ENCODE measurements around the gene ZNF205. TPM values are rescaled to one million over a fixed set of nuclear protein-coding genes. Genes with fewer than 3 reads are reported as not detected.

ZNF205 gene
- total and polyA plus RNA-seq, 2 donors (not counting 1 experiment from before 2014, with no cell fraction given): not detected

DNA sequence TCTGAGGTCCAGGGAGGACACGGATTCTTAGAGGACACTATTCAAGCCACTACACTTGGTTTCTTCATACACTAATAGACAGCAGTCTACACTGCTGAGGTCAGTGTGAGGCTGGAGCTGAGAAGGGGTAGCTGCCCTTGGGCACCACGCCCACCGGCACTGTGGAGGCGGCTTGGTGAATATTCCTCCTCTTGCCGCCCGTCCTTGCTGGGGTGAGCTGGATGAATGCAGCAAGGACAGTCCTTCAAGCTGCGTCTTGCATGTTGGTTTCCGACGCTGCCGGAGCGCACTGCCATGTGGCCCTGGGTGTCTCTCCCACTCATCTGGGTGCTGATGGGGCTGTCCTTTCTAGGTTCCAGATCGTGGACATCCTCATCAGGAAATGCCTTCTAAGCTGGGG lies 2.6 kb downstream of the ZNF205 start:
- H3K27ac Mint-ChIP-seq: no peak overlapping the region
- no peak overlapping the region for H3K9ac ChIP-seq (ENCODE audit: low read length)
- H3K27me3 Mint-ChIP-seq: peaks cover 22% of the 10 kb centered on the region
- no peaks in the 10 kb centered on the region for H3K9me3 Mint-ChIP-seq (ENCODE audit: insufficient read depth)
- H3K4me1 Mint-ChIP-seq: no peaks in the 10 kb centered on the region
- no peak overlapping the region for H3K4me3 ChIP-seq (ENCODE audit: control extremely low read depth in 1 of 5, extremely low read depth in 1 of 5, insufficient read depth in 1 of 5, low read depth in 2 of 5, low read length in 4 of 5)
- CTCF ChIA-PET: interaction anchor here (1.2 to 1.6 kb wide), 2 partner anchors 10 to 16 kb away, joined by 3 to 5 read pairs; partner anchors contain the start of gene ZSCAN10
- POLR2A ChIA-PET: interaction anchor here (0.8 kb wide), 1 partner anchor 9 kb away, joined by 10 read pairs; no protein-coding TSS in a partner anchor
- H3K4me3 Mint-ChIP-seq: no peak overlapping the region
- H3K4me2 ChIP-seq (replicated peaks; ENCODE audit: low read depth, low read length, poor library complexity, severe bottlenecking): no peak overlapping the region
- intact Hi-C loops (cut with micrococcal nuclease): no loop called here
- DNase-seq: no peak
- no peaks in the 10 kb centered on the region for H3K79me2 ChIP-seq (ENCODE audit: control insufficient read depth, insufficient read depth, low read length)
- no peaks in the 10 kb centered on the region for H3K9me3 ChIP-seq (ENCODE audit: control extremely low read depth in 1 of 3, control insufficient read depth in 2 of 3, insufficient read depth in 1 of 3, low read length in 2 of 3)
- H3K27me3 ChIP-seq (replicated peaks in 1 of 4; ENCODE audit: control extremely low read depth in 1 of 4, control insufficient read depth in 3 of 4, insufficient read depth in 4 of 4, low read length in 3 of 4): peaks cover 0 to 30% (median 3%) of the 10 kb centered on the region in 4 experiments
- no peak for ATAC-seq (ENCODE audit: low read depth)
- H3K4me1 ChIP-seq (ENCODE audit: control insufficient read depth in 2 of 2, insufficient read depth in 2 of 2, low read length in 2 of 2): no peaks in the 10 kb centered on the region
- H2AFZ ChIP-seq (ENCODE audit: insufficient read depth, low read depth, low read length, poor library complexity, severe bottlenecking): no peak overlapping the region
- no peak overlapping the region for H3K27ac ChIP-seq (ENCODE audit: low read length in 2 of 2)
- no peak for TF ChIP-seq EZH2 (IDR thresholded peaks at IDR 0.05; ENCODE audit: borderline replicate concordance, insufficient read depth, low read depth, low read length, poor library complexity, severe bottlenecking)
- TF ChIP-seq, protein P1, sequence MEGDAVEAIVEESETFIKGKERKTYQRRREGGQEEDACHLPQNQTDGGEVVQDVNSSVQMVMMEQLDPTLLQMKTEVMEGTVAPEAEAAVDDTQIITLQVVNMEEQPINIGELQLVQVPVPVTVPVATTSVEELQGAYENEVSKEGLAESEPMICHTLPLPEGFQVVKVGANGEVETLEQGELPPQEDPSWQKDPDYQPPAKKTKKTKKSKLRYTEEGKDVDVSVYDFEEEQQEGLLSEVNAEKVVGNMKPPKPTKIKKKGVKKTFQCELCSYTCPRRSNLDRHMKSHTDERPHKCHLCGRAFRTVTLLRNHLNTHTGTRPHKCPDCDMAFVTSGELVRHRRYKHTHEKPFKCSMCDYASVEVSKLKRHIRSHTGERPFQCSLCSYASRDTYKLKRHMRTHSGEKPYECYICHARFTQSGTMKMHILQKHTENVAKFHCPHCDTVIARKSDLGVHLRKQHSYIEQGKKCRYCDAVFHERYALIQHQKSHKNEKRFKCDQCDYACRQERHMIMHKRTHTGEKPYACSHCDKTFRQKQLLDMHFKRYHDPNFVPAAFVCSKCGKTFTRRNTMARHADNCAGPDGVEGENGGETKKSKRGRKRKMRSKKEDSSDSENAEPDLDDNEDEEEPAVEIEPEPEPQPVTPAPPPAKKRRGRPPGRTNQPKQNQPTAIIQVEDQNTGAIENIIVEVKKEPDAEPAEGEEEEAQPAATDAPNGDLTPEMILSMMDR (IDR thresholded peaks at IDR 0.05): no peak
- H4K20me1 ChIP-seq (ENCODE audit: control insufficient read depth, insufficient read depth, low read length, poor library complexity, severe bottlenecking): no peaks in the 10 kb centered on the region
- WGBS (ENCODE audit: insufficient coverage): 92% methylated on average over 12 of the region's 12 CpGs
- no peaks in the 10 kb centered on the region for H3K36me3 ChIP-seq (replicated peaks in 1 of 2; ENCODE audit: control extremely low read depth in 1 of 2, control insufficient read depth in 1 of 2, extremely low read depth in 1 of 2, insufficient read depth in 2 of 2, low read length in 1 of 2)

DNA sequence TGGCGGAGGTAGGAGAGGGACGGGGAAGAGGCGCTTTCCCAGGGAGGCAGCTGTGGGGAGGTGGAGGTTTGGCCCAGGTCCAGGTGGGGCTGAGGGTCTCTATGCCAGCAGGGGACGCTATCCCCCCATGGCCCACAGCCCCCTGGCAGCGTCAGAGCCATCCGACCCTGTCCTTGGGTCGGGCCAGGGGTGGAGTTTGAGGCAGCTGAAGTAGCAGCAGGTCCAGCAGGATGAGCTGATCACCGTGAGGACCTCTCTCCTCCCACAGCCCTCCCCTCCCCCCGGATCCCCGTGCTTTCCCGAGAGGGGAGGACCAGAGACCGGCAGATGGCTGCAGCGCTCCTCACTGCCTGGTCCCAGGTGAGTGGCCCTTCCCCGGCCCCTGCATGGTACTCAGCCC lies 3.2 kb downstream of the ZNF205 start:
- Histone ChIP-seq H3K4me1 (ENCODE audit: control insufficient read depth in 2 of 2, insufficient read depth in 2 of 2, low read length in 2 of 2) (no peaks in the 10 kb centered on the region), H2AFZ (ENCODE audit: insufficient read depth, low read depth, low read length, poor library complexity, severe bottlenecking) (no peak overlapping the region), H3K27ac (ENCODE audit: low read length in 2 of 2) (no peak overlapping the region), H3K4me2 (replicated peaks; ENCODE audit: low read depth, low read length, poor library complexity, severe bottlenecking) (no peak overlapping the region), H3K4me3 (ENCODE audit: control extremely low read depth in 1 of 5, extremely low read depth in 1 of 5, insufficient read depth in 1 of 5, low read depth in 2 of 5, low read length in 4 of 5) (no peak overlapping the region), H3K9ac (ENCODE audit: low read length) (no peak overlapping the region), H3K79me2 (ENCODE audit: control insufficient read depth, insufficient read depth, low read length) (no peaks in the 10 kb centered on the region), H4K20me1 (ENCODE audit: control insufficient read depth, insufficient read depth, low read length, poor library complexity, severe bottlenecking) (no peaks in the 10 kb centered on the region), H3K27me3 (replicated peaks in 1 of 4; ENCODE audit: control extremely low read depth in 1 of 4, control insufficient read depth in 3 of 4, insufficient read depth in 4 of 4, low read length in 3 of 4) (peaks cover 0 to 30% (median 3%) of the 10 kb centered on the region in 4 experiments), H3K36me3 (replicated peaks in 1 of 2; ENCODE audit: control extremely low read depth in 1 of 2, control insufficient read depth in 1 of 2, extremely low read depth in 1 of 2, insufficient read depth in 2 of 2, low read length in 1 of 2) (no peaks in the 10 kb centered on the region), H3K9me3 (ENCODE audit: control extremely low read depth in 1 of 3, control insufficient read depth in 2 of 3, insufficient read depth in 1 of 3, low read length in 2 of 3) (no peaks in the 10 kb centered on the region)
- H3K9me3 Mint-ChIP-seq (ENCODE audit: insufficient read depth): no peaks in the 10 kb centered on the region
- WGBS (ENCODE audit: insufficient coverage): 92% methylated on average over 14 of the region's 14 CpGs
- ATAC-seq (ENCODE audit: low read depth) (no peak), DNase-seq (no peak)
- POLR2A ChIA-PET: no interaction called here
- CTCF ChIA-PET: interaction anchor here (1.2 to 1.6 kb wide), 2 partner anchors 9 to 17 kb away, joined by 3 to 5 read pairs; partner anchors contain the start of gene ZSCAN10
- peaks cover 22% of the 10 kb centered on the region for H3K27me3 Mint-ChIP-seq
- no peaks in the 10 kb centered on the region for H3K4me1 Mint-ChIP-seq
- TF ChIP-seq, protein P1 (IDR thresholded peaks at IDR 0.05): no peak
- TF ChIP-seq EZH2 (IDR thresholded peaks at IDR 0.05; ENCODE audit: borderline replicate concordance, insufficient read depth, low read depth, low read length, poor library complexity, severe bottlenecking): no peak
- intact Hi-C loops (cut with micrococcal nuclease): no loop called here
- no peak overlapping the region for H3K4me3 Mint-ChIP-seq
- no peak overlapping the region for H3K27ac Mint-ChIP-seq

Data from B cell (primary cell).